NOMO-1 (cell line): ENCODE measurements around the gene PADI2.
A peak's percentile ranks its signal among the peaks of the same experiment; 100 is the strongest.
"Not testable (repeated sequence)": the region's sequence is repeated elsewhere in the genome, so short reads cannot be mapped to it uniquely, and the experiment has no call there.

Source experiments
- DNase-seq, 2 experiments: peaks; one replicate each; lab custom pipeline; 2025; ENCODE audit not compliant: unreplicated experiment in 2 of 2; lab: John Stamatoyannopoulos, UW

Gene PADI2

DNA sequence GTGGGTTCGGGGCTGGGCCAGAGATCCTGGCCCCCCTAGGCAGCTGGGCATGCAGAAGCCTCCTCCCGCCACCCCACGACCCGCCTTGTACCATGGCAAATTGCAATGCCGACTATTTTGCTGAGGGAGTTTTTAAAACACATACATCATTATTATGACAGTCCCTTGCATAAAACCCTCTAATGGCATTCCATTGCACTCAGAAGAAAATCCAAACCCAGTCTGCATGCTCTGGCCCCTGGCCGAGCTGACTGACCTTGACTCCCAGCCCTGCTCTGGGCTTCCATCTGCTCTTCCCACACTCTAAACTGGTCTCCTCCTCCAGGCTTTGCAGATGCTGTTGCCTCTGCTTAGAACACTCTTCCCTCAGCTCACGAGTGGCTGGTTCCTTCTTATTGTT is 28.0 kb downstream of the PADI2 start:
- no peak for DNase-seq

DNA sequence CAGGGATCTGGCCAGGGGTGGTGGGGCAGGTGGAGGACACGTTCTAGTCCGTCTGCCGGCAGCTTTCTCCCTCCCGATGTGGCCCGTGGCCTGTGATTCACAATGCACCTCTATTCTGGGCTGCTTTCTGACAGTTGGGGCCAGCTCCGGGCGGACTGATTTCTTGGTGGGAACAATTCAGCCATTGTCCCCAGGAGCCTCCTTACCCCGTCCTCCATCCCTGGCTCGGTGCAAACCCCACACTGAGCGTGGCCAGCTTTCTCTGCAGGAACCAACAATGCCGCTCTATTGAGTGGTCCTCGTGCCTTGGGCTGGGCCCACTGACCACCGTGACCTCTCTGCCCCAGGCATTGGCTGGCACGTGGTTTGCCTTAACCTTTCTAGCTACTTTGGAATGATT is 29.7 kb downstream of the PADI2 start:
- no peak for DNase-seq

DNA sequence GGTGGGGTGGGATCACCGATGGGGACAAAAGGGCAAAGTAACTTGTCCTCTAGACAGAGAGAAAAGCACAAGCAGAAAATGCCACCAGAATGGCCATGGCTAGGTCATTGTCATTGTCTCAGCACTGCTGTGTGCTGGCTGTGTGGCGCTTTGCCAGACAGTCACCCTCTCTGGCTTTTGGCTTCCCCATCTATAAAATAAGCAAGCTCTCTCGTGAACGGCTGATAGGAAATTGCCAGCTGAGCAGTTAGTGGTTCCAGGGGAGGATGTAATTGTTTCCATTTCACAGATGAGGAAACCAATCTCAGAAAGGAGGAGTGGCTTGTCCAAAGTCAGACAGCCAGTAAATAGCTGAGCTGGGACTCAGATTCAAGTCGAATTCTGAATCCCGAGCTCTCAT is 32.5 kb downstream of the PADI2 start:
- no peak for DNase-seq

DNA sequence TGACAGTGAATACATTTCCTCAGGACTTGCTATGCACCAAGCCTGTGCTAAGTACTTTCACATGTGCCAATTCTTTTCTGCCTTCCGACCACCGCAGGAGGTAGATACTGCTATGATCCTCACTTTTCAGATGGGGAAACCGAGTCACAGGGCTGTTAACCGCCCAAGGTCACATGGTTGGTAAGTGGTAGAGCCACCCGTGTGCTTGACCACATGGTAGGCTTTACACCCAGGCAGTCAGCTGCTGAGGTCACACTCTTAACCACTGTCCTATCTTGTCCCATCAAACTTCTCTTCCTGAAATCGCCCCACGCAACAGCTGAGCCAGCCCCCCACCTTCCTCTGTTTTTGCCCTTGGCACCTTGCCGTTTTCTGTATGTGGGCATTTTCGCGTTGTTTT is 34.5 kb downstream of the PADI2 start:
- DNase-seq: no peak

DNA sequence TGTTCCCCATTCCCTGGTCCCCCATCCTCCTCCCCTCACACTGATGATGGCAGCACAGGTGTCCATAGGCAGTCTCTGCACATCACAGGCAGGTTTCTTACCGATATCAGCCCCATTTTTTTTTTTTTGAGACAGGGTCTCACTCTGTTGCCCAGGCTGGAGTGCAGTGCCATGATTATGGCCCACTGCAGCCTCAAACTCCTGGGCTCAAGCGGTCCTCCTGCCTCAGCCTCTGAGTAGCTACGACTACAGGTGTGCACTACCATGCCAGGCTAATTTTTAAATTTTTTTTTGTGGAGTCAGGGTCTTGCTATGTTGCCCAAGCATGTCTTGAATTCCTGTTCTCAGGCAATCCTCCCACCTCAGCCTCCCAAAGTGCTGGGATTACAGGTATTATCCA is 36.5 kb downstream of the PADI2 start:
- DNase-seq: no peak

DNA sequence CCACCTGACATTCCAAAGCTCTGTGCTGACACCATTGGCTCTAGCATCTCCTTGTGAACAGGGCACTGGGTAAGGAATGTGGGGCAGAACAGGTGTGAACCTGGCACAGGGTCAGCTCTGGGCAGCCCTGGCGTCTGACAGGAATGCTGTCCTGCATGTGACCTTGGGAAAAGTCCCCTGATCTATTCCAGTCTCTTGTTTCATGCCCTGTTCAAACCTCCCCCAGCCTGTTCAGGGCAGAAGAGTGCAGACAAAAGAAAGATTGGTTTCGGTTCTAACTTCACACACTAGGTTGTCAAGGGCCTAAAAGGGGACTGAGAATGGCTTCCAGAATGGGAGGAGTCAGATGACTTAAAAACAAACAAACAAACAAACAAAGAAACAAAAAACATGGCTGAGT is 37.8 kb downstream of the PADI2 start:
- DNase-seq: no peak

DNA sequence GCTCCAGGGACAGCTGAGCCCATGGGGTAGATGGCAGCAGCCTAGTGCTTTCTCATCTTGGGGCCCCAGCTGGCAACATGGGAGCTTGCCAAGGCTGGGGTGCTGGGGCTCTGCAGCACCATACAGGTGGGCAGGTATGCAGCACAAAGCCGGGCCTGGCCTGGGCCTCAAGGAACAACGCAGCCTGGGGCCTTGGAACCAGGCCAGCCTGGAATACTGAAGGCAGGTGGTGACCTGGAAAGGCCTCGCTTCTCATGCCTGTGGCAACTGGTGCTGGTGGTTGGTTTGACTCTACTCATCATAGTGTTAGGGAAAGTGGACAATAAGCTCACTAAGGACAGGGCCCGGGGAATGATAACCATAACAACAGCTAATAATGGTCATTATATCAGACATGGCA is 38.4 kb downstream of the PADI2 start:
- DNase-seq: no peak

DNA sequence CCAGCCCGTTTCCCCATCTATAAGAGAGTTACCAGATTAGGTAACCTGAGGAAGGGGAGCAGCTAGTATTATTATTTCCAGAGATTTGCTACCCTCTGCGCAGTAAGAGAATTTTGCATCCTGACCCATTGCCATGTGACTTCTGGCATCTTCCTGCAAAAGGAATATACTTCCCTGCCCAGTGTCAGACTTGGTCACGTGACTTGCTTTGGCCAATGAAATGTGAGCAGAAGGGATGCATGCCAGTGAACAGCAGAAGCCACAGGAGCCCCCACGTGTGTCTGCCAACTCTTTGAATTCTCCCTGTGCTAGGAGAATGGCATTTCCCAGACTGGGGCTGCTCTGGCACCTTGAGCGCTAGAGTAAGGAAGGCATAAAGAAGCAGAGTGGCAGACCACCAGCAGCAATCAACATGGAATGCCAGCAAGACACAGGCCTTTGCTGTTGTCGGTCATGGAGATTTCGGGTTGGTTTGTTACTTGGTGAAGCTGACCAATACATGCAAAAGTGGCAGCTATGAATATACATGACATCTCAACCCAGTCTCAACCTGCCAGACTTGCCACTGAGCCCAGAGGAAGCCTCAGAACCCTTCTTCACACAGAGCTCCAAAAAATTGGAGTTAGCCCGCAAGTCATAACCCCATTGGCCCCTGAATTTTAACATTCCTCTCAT is 39.0 kb downstream of the PADI2 start:
- no peak for DNase-seq

DNA sequence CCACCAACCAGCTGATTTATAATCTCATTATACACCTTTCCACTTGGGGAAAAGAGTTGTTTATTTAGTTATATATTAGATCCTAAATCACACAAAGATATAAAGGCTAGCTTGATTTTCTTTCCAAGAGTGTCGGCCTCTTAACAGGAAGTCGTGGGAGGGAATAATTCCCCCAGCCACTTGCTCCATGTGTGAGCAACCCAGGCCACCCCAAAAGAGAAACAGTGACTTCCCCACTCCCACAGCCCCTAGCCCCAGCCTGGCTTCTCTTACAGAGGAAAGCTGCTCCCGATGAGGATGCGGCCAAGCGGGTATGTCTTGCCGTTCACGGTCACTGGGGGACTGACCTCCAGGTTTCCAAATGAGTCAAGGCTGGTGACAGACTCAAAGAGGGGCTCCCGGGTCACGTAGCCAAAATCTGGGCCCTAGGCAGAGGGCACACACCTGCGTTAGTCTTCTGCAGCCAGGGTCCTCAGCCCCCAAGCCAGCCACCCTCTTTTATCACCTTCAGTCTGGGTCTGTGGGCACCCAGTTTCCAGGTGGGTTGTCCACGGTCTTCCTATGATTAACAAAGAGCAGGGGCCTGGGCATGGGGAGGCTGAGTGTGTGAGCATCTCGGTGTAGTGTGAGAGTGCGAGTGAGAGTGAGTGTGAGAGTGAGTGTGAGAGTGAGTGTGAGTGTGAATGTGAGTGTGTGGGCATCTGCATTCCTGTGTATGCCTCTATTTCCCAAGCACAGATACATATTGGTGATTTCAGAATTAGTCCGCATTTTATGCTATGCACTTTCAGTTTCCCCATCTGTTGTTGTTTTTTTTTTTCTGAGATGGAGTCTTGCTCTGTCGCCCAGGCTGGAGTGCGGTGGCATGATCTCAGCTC is 40.0 kb downstream of the PADI2 start:
- DNase-seq: no peak

DNA sequence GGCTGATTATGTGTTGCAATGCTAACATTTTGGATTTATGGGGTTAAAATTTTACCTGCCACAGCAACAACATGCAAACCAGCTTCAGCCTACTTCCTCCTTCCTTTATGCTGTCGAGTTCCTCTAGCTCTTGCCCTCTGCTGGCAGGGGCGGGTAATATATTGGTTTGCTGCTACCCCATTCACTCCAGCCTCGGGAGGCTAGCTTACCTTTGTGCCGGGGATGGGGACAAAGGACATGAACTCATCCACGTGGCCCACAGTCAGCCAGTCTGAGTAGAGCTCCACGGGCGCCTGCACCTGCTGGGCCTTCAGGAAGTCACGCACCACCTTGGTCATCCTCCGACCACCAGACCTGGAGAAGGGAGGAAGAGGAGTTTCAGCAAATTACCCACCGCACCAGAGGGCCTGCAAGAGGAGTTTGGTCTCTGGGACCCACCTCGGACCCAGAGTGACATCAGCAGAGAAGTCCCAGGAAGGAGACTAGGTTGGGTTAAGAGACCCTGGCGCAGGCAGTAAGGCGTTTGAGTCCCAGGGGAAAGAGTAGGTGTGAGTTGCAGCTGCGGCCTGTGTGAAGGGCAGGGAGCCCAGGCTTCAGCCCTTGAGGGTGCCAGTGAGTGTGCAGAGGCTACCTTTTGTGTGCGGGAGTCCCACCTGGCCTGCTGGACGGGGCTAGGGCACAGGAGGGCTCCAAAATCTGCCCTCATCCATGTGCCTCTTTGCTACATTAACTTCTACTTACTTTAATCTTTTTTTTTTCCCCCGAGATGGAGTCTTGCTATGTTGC is 43.6 kb downstream of the PADI2 start:
- peak; percentile 48 to 66 for DNase-seq

DNA sequence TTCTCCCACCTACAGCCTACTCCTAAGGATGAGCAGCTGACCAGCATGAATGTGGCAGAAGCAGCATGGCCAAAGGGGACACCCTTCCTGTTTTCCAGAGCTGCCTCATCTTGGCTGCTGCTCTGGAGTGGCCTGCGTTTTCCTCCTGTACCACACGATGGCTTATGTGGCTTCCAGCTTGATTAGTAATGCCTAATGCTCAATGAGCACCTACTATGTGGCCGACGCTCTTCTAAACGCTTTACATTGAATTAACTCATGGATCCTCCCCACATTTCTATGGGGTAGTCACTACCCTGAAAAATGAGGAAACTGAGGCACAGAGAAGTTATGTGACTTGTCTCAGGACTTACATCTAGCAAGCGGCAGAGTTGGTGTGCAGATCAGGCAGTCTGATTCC is 47.5 kb downstream of the PADI2 start:
- DNase-seq: no peak

DNA sequence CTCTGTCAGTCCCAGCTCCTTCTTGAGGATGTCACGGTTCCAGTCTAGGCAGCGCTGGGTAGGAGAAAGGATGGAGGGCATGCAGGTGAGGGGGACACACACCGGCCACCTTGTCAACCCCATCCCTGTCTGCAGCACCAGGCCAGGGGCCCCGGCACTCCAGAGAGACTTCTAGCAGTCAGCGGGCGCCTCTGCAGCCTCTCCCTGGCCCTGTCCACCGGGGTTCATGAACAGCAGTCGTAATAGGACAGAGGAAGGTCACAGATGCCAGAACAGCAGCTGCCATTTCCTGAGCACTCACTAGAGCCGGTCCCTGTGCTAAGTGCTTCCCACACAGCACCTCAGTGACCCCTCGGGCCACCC is 49.1 kb downstream of the PADI2 start:
- DNase-seq: no peak

DNA sequence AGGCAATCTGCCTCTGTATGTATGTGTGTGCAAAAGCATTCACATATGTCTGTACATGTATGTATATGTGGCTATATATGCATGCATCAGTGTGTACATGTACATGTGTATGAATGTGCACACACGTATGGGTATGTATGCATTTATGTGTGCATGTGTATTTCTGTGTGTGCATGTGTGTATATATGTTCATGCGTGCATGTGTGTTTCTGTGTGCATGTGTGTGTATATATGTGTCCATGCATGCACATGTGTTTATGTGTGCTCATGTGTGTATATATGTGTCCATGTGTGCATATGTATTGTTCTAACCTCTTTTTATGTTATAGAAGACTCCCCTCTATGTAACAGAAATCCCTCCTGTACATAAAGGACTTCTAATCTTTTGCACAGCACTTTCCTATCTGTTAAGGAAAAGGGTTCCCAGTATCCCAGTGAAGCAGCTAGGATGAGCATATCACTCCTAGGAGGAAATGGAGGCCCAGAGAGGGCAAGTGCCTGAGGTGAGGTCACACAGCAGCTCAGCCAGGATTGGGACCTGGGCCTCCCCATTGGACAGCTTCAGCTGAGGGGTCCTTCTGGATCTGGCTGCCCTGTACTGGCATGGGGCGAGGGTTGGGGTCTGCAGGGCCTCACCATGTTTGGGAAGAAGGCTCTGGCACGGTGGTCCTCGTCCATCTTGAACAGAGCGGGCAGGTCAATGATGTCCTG is 49.6 kb downstream of the PADI2 start:
- no peak for DNase-seq

DNA sequence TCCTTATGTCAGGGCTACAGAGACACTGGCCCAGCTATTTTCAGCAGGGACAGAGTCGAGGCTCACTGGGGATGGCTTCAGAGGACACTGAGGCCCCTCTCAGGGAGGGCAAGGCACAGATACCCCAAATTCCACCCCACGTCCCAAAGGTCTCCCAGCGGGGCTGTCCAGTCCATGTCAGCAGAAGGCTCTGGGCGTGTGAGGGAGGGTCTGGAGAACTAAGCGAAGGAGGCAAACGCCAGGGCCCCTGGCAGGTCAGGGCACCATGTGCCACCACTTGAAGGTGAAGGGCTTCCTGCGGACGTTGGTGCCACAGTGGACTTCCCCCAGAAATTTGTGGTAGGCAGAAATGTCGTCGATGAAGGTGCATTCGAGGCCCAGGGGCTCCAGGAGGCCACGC is 50.5 kb downstream of the PADI2 start:
- DNase-seq: no peak

DNA sequence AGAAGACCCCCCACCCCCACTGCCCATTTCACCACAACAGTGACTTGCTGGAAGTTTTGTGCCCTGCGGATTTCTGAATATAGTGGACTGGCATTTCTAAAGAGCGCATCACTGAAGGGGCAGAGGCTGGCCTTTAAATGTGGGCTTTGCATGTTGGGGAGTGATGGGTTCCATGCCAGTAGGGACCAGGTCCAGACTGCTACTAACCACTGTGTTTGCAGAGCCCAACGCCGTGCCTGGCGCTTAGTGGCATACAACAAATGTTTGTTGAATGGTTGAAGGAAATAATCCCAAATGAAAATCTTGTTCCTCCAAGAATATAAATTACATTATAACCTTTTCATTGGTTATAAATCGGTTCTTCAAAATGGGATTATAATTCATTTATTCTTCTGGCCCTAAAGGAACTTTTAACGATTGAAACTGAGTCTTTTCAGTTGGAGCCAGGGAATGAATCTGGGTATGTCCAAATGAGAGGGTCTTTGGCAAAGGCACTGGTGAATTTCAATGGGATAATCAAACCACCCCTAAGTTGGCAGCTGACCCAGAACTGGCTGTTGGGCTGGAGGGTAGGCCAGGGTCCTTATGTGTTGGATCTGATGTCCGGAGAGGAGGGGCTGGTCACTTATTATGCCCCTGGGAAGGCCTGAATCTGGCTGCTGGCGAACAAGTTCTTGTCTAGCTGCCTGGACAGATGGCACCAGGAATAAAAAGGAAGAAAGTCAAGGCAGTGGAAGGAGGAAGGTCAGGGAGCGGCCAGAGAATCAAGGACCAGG is 51.6 kb downstream of the PADI2 start:
- peak in 1 of 2 experiments; percentile 41 for DNase-seq

DNA sequence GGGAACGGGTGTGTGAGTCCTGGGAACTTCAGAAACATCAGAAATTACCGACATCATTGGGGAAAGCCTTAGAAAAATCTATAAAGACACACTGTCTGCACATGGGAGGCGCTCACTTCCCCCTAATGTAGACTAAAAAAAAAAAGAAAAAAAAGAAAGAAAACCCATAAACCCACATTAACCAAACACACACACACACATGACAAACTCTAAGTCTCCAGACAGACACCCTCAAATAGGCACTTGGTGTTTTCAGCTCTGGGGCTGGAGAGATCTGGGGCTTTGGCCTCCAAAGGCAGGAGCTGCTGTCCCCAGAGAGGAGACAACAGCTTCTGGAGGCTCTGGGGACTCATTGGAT is 52.2 kb downstream of the PADI2 start:
- DNase-seq: peak; percentile 80 to 95

DNA sequence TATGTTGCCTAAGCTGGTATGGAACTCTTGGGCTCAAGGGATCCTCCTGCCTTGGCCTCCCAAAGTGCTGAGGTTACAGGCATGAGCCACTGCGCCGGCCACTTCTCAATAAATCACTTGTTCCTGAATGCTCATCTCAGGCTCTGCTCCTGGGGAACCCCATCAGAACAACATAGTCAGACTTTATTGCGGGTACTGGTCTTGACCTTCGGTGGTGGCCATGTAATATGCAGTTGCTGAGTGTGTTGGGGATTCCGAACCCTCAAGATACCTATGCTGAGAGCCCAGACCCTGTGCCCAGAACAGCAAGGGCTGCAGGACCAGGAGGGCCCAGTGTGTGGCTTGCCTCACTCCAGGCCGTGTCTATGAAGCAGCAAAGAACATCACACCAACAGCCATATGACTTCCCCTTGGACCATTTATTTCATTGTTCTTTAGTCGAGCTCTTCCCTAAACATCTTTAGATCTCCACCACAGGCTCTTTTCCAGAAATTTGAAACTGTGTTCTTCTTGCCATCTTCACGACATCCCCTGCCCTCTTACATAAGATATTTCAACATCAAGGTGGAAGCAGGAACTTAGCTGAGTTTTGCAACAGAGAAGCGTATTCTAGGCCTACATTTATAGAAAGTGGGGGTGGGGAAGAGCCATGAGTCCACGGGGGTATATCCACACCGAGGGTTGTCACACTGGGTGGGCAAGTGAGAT is 52.7 kb downstream of the PADI2 start:
- DNase-seq: peak; percentile 90 to 95

DNA sequence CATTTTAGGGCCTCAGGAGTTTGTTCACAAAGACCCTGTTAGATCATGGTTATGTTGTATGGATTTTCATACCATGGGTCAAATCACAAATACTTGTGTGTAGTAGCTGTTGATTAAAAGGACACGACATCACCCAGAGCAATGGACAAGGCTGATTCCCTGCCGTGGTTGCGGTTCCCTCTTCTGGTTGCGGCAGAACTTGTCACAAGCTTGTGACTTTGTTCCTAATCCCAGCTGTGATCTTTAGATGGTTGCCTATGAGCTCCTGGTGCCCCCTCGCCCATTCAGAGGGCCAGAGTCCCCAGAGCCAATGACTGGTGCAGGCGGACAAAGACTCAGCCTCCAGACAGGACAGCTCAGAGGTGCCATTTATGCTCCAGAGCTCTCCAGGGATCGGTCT is 53.6 kb downstream of the PADI2 start:
- no peak for DNase-seq

DNA sequence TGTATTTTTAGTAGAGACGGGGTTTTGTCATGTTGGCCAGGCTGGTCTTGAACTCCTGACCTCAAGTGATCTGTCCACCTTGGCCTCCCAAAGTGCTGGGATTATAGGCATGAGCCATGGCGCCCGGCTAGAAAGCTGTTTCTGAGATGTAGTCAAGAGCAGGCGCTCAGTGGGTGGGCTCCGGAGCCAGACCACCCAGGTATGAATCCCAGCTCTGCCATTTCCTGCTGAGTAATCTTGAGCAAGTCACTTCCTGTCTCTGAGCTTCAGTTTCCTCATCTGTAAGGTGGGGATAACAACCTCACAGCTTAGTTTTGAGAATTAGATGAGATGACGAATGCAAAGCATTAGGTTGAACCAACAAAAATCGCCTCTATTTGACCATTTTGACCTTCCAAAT is 56.5 kb downstream of the PADI2 start:
- not testable (repeated sequence) for DNase-seq

DNA sequence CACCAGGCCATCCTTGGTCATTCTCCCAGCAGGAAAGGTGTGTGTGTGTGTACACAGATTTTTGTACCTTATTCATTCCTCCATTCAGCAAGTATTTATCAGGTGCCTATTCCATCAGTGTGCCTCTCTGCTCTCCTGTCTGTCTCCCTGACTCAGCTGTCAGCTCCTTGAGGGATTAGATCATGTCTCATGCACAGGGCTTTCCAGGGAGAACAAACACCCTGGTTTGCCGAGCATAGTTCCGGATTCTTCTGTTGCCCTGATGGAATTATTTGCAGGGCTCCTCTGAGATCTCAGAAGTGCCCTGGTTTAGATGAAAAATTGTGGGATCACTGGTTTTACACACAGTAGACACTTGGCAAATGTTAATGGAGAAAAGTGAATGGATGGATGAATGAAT is 57.4 kb downstream of the PADI2 start:
- DNase-seq: no peak
